Endothelial cell of umbilical vein (primary cell): ENCODE data around the gene GTF2H4. TPM values are rescaled to one million over a fixed set of nuclear protein-coding genes. Genes with fewer than 3 reads are reported as not detected.

Source experiments
- BruUV-seq: library from RNA; stranded (reverse); fragments of 400-500 nt; replicated peaks from 2 replicates; lab custom pipeline; 2021; lab: Mats Ljungman, UMichigan
- CTCF ChIA-PET: fragments of 300-600, 350-600 bp; sonication (Branson Sonifier 250); formaldehyde crosslinking; loops from one replicate; lab custom pipeline; 2021; ENCODE audit warnings: antibody characterized with exemption, inconsistent platforms; lab: Charles Lee
- POLR2A ChIA-PET: fragments of 300-600, 350-600 bp; sonication (Branson Sonifier 250); formaldehyde crosslinking; loops from one replicate; lab custom pipeline; 2021; ENCODE audit warnings: antibody characterized with exemption, inconsistent platforms; lab: Charles Lee
- DNase-seq: peaks from one replicate; pipeline ENCODE4 v3.0.0-alpha.2; 2011; ENCODE audit warnings: low read depth, low spot score
- FAIRE-seq: peaks from 2 replicates; lab custom pipeline; 2011; peaks lifted over from hg19 to GRCh38; lab: Jason Lieb, UNC
- H2AFZ ChIP-seq: 2 replicates; pipeline ENCODE4 v1.6.0; 2012; ENCODE audit warnings: low read depth, low read length, control low read depth, inconsistent platforms
- H3K27ac ChIP-seq: 2 replicates; pipeline ENCODE4 v1.5.1; 2011; ENCODE audit warnings: low read depth, mild to moderate bottlenecking, control low read depth, low read length, moderate library complexity; ENCODE audit not compliant: insufficient read depth
- H3K27me3 ChIP-seq, 2 experiments: 2 replicates each; pipeline versions ENCODE4 v1.6.0 to v1.6.1; 2011; ENCODE audit warnings: low read length in 2 of 2, mixed read lengths in 1 of 2; ENCODE audit not compliant: control insufficient read depth in 2 of 2, insufficient read depth in 2 of 2
- H3K36me3 ChIP-seq, 2 experiments: 2 replicates in 1 of 2; 3 replicates in 1 of 2; pipeline ENCODE4 v1.5.1; 2011; ENCODE audit warnings: low read length in 2 of 2, mild to moderate bottlenecking in 1 of 2, moderate library complexity in 1 of 2; ENCODE audit not compliant: control insufficient read depth in 2 of 2, insufficient read depth in 2 of 2; ENCODE audit errors: extremely low read depth in 1 of 2
- H3K4me1 ChIP-seq: 3 replicates; pipeline ENCODE4 v1.5.1; 2011; ENCODE audit warnings: mild to moderate bottlenecking, low read length; ENCODE audit not compliant: control insufficient read depth, insufficient read depth; ENCODE audit errors: extremely low read depth
- H3K4me2 ChIP-seq: 2 replicates; pipeline ENCODE4 v1.6.1; 2011; ENCODE audit warnings: low read length, control low read depth, mixed read lengths; ENCODE audit not compliant: insufficient read depth
- H3K4me3 ChIP-seq, 3 experiments: fragments of 200-600 bp in 1 of 3; sonication (generic), shearing (Covaris generic) in 1 of 3; replicated peaks in 1 of 3; 2 replicates each; pipeline ENCODE4 v1.5.1; 2011 to 2016; ENCODE audit warnings: control low read depth in 3 of 3, low read length in 3 of 3, mild to moderate bottlenecking in 2 of 3, inconsistent platforms in 1 of 3, low read depth in 1 of 3, moderate library complexity in 1 of 3; ENCODE audit not compliant: insufficient read depth in 1 of 3
- H3K79me2 ChIP-seq: 2 replicates; pipeline ENCODE4 v1.6.0; 2012; ENCODE audit warnings: low read length, inconsistent platforms; ENCODE audit not compliant: control insufficient read depth, insufficient read depth
- H3K9ac ChIP-seq: replicated peaks from 2 replicates; pipeline ENCODE3; 2011; ENCODE audit warnings: low read length, control low read depth; ENCODE audit not compliant: insufficient read depth; ENCODE audit errors: extremely low read depth
- H3K9me1 ChIP-seq: replicated peaks from 3 replicates; pipeline ENCODE4 v1.6.0; 2011; ENCODE audit warnings: mild to moderate bottlenecking, low read length; ENCODE audit not compliant: control insufficient read depth, insufficient read depth; ENCODE audit errors: extremely low read depth
- H3K9me3 ChIP-seq: replicated peaks from 2 replicates; pipeline ENCODE4 v1.5.1; 2012; ENCODE audit warnings: low read length, inconsistent platforms; ENCODE audit not compliant: control insufficient read depth, insufficient read depth
- H4K20me1 ChIP-seq: replicated peaks from 2 replicates; pipeline ENCODE3; 2011; ENCODE audit warnings: mild to moderate bottlenecking, low read length; ENCODE audit not compliant: control insufficient read depth, insufficient read depth; ENCODE audit errors: extremely low read depth
- CTCF ChIP-seq, 2 donors: IDR thresholded peaks; 1 replicate in 1 of 2; 2 replicates in 1 of 2; pipeline ENCODE4 v1.5.1; 2011; ENCODE audit warnings: low read length in 2 of 2, mild to moderate bottlenecking in 2 of 2, moderate library complexity in 2 of 2, control low read depth in 1 of 2, inconsistent platforms in 1 of 2, low read depth in 1 of 2; ENCODE audit not compliant: insufficient read depth in 1 of 2; ENCODE audit errors: extremely low read depth in 1 of 2
- EZH2 ChIP-seq: IDR thresholded peaks from 2 replicates; pipeline ENCODE4 v1.6.1; 2012; ENCODE audit warnings: borderline replicate concordance, low read depth, mild to moderate bottlenecking, moderate library complexity, low read length, inconsistent platforms; ENCODE audit not compliant: severe bottlenecking
- FOS ChIP-seq: IDR thresholded peaks from 2 replicates; pipeline ENCODE4 v1.6.1; 2011; ENCODE audit warnings: mild to moderate bottlenecking, low read length, moderate library complexity, borderline replicate concordance; ENCODE audit not compliant: insufficient read depth
- GATA2 ChIP-seq: IDR thresholded peaks from 2 replicates; pipeline ENCODE4 v1.7.0; 2011; ENCODE audit warnings: low read depth, mild to moderate bottlenecking, moderate library complexity, mixed read lengths, low read length; ENCODE audit not compliant: insufficient read length, insufficient read depth
- JUN ChIP-seq: IDR thresholded peaks from 2 replicates; pipeline ENCODE4 v1.6.1; 2011; ENCODE audit warnings: borderline replicate concordance, low read depth; ENCODE audit not compliant: insufficient read length, insufficient read depth
- MAX ChIP-seq: IDR thresholded peaks from 2 replicates; pipeline ENCODE4 v1.6.1; 2011; ENCODE audit not compliant: insufficient read depth, insufficient read length
- MYC ChIP-seq: IDR thresholded peaks from one replicate; pipeline ENCODE4 v1.6.1; 2011; ENCODE audit warnings: mild to moderate bottlenecking, low read depth, low read length
- POLR2A ChIP-seq: IDR thresholded peaks from 2 replicates; pipeline ENCODE4 v1.6.1; 2012; ENCODE audit warnings: low read depth, mild to moderate bottlenecking, control low read depth, low read length
- POLR2AphosphoS5 ChIP-seq: IDR thresholded peaks from 2 replicates; pipeline ENCODE4 v1.6.1; 2012; ENCODE audit warnings: low read depth, mild to moderate bottlenecking, control low read depth, low read length, moderate library complexity; ENCODE audit not compliant: insufficient read depth
- dilution Hi-C: fragments of 300-500 bp; cut with MboI; formaldehyde crosslinking; loops from one replicate; pipeline ENCODE4 v1.15.0; 2019; ENCODE audit warnings: low sequenced_read_pairs; ENCODE audit not compliant: extremely low pct_ligation_motif_present
- intact Hi-C: fragments of 100-400 bp; cut with micrococcal nuclease; formaldehyde crosslinking; loops from one replicate; pipeline ENCODE4 v1.10.0; 2022
- polyA plus RNA-seq, 4 experiments: library from polyadenylated mRNA; depleted of rRNA in 3 of 4; stranded (reverse) in 3 of 4; unstranded in 1 of 4; fragments of >200 nt; gene quantifications; 2 replicates each; pipeline versions ENCODE4 v1.2.1 to v1.2.3, GENCODE V29; 2011 to 2012; ENCODE audit warnings: missing spikeins in 1 of 4
- total RNA-seq: library from RNA; stranded (reverse); gene quantifications from 2 replicates; pipeline ENCODE4 v1.2.3, GENCODE V29; 2021

The GTF2H4 gene
- total and polyA plus RNA-seq, 2 donors (not counting 3 experiments of a cell fraction or from before 2014, with no cell fraction given): 40.5 to 52.6 TPM

GRCh38 chr6:30931969-30932645 lies 24.1 kb downstream of the GTF2H4 start, which contains the start of gene SFTA2:
Gene SFTA2 (minus strand): TSS chr6:30932170. CDS start chr6:30932096, 74 bp downstream.
- no peak for FAIRE-seq
- Histone ChIP-seq H3K9ac (no peak within 1 kb of the TSS), H3K27ac (no peak within 1 kb of the TSS), H3K36me3 (no peaks in the 10 kb centered on the region), H4K20me1 (no peaks in the 10 kb centered on the region), H3K4me3 (no peak within 1 kb of the TSS), H3K4me2 (no peak within 1 kb of the TSS), H2AFZ (no peak within 1 kb of the TSS), H3K9me3 (no peaks in the 10 kb centered on the region), H3K9me1 (no peaks in the 10 kb centered on the region), H3K79me2 (no peaks in the 10 kb centered on the region), H3K27me3 (peaks cover 0 to 2% of the 10 kb centered on the region in 2 experiments), H3K4me1 (no peaks in the 10 kb centered on the region)
- CTCF ChIA-PET: interaction anchor here (1.0 to 1.7 kb wide), 5 partner anchors 8 to 155 kb away, joined by 3 to 5 read pairs (median 4); partner anchors contain the start of gene MUCL3
- TF ChIP-seq EZH2 (no peak), JUN (no peak), POLR2AphosphoS5 (no peak), MAX (no peak), GATA2 (no peak), MYC (no peak), FOS (no peak), CTCF (IDR thresholded peaks at IDR 0.05; ENCODE audit: extremely low read depth in 1 of 2, insufficient read depth in 1 of 2, low read depth in 1 of 2, low read length in 2 of 2) (no peak), POLR2A (no peak)
- dilution Hi-C loops (no loop called here), intact Hi-C loops (no loop called here)
- POLR2A ChIA-PET: no interaction called here
- DNase-seq: no peak
- no TSS peak for BruUV-seq
